Lung (tissue), 12 donors: ENCODE measurements around the gene SCN10A. TPM values are rescaled to one million over a fixed set of nuclear protein-coding genes. Genes with fewer than 3 reads are reported as not detected.

ENCODE experiments used
- ATAC-seq: fragments of 200-7000 bp; cut with Tn5 transposase; one replicate; pipeline ENCODE4 v1.9.1; 2020; ENCODE audit warnings: moderate number of reproducible peaks; ENCODE audit not compliant: insufficient read depth, low FRiP score
- DNase-seq, 3 donors: peaks; one replicate each; pipeline ENCODE4 v3.0.0-alpha.2; 2013 to 2017
- H3K27ac ChIP-seq, 2 donors: one replicate each; pipeline ENCODE4 v1.5.1; 2013; ENCODE audit warnings: mild to moderate bottlenecking in 2 of 2, moderate library complexity in 2 of 2, control low read depth in 1 of 2, inconsistent platforms in 1 of 2, low read depth in 1 of 2, low read length in 1 of 2
- H3K27me3 ChIP-seq, 3 donors: one replicate each; pipeline ENCODE4 v1.5.1; 2013; ENCODE audit warnings: low read length in 2 of 3; ENCODE audit not compliant: control insufficient read depth in 3 of 3, insufficient read depth in 3 of 3
- H3K36me3 ChIP-seq, 4 donors: one replicate each; pipeline ENCODE4 v1.5.1; 2013; ENCODE audit warnings: low read length in 4 of 4, mild to moderate bottlenecking in 1 of 4, moderate library complexity in 1 of 4; ENCODE audit not compliant: control insufficient read depth in 4 of 4, insufficient read depth in 4 of 4
- H3K4me1 ChIP-seq, 5 donors: one replicate each; pipeline ENCODE4 v1.5.1; 2013; ENCODE audit warnings: low read length in 5 of 5, mild to moderate bottlenecking in 2 of 5, moderate library complexity in 1 of 5; ENCODE audit not compliant: control insufficient read depth in 5 of 5, insufficient read depth in 5 of 5
- H3K4me3 ChIP-seq: one replicate; pipeline ENCODE4 v1.5.1; 2013; ENCODE audit warnings: mild to moderate bottlenecking, control low read depth, moderate library complexity
- H3K9ac ChIP-seq, 2 donors: one replicate each; pipeline ENCODE4 v1.5.1; 2013; ENCODE audit warnings: low read length in 2 of 2, control low read depth in 1 of 2; ENCODE audit not compliant: insufficient read depth in 1 of 2
- H3K9me3 ChIP-seq, 4 donors: one replicate each; pipeline ENCODE4 v1.5.1; 2013; ENCODE audit warnings: low read length in 3 of 4, mild to moderate bottlenecking in 1 of 4, moderate library complexity in 1 of 4; ENCODE audit not compliant: control insufficient read depth in 4 of 4, insufficient read depth in 3 of 4
- WGBS, 2 donors: extraction: QIAGEN DNeasy Blood & Tissue Kit; methylation state at CpG; one replicate each; pipeline ENCODE4 v1.1.7; 2013; 5-methylcytosine and 5-hydroxymethylcytosine counted together
- polyA plus RNA-seq, 2 donors: library from polyadenylated mRNA; stranded (reverse); fragments of 200-250 nt; gene quantifications; one replicate each; pipeline ENCODE4 v1.2.1, GENCODE V29; 2013
- total RNA-seq, 2 donors: library from RNA; depleted of rRNA in 1 of 2; stranded (reverse); fragments of >200 nt in 1 of 2; gene quantifications; one replicate each; pipeline ENCODE4 v1.2.1, GENCODE V29; 2014 to 2021
- TF ChIP-seq, protein P1 (sequence below): IDR thresholded peaks from 2 replicates; pipeline ENCODE4 v1.5.1; 2012; ENCODE audit warnings: mild to moderate bottlenecking; ENCODE audit errors: control extremely low read depth, extremely low read depth
- donor health status: control.
- donor health status: control.
- donor health status: Bipolar disorder and iron deficiency.
- donor health status: healthy.
- donor health status: DM: yes; HTN: yes; CAD: no.

SCN10A gene
- total and polyA plus RNA-seq, 4 donors: not detected

- no peaks in the 10 kb centered on the region for H3K9me3 ChIP-seq
- DNase-seq: no peak
- H3K4me3 ChIP-seq: no peak overlapping the region
- TF ChIP-seq, protein P1, sequence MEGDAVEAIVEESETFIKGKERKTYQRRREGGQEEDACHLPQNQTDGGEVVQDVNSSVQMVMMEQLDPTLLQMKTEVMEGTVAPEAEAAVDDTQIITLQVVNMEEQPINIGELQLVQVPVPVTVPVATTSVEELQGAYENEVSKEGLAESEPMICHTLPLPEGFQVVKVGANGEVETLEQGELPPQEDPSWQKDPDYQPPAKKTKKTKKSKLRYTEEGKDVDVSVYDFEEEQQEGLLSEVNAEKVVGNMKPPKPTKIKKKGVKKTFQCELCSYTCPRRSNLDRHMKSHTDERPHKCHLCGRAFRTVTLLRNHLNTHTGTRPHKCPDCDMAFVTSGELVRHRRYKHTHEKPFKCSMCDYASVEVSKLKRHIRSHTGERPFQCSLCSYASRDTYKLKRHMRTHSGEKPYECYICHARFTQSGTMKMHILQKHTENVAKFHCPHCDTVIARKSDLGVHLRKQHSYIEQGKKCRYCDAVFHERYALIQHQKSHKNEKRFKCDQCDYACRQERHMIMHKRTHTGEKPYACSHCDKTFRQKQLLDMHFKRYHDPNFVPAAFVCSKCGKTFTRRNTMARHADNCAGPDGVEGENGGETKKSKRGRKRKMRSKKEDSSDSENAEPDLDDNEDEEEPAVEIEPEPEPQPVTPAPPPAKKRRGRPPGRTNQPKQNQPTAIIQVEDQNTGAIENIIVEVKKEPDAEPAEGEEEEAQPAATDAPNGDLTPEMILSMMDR: no peak
- WGBS, 2 donors: 49 to 66% methylated on average over 4 of the region's 4 CpGs
- H3K36me3 ChIP-seq: no peaks in the 10 kb centered on the region
- no peaks in the 10 kb centered on the region for H3K27me3 ChIP-seq
- H3K9ac ChIP-seq: no peak overlapping the region
- no peak for ATAC-seq
- no peak overlapping the region for H3K27ac ChIP-seq
- H3K4me1 ChIP-seq: no peaks in the 10 kb centered on the region
These were observed 33.9 kb downstream of the SCN10A start for GRCh38 chr3:38782148-38782547.

- TF ChIP-seq, protein P1: no peak
- Histone ChIP-seq H3K36me3 (no peaks in the 10 kb centered on the region), H3K4me3 (no peak overlapping the region), H3K9ac (no peak overlapping the region), H3K4me1 (no peaks in the 10 kb centered on the region), H3K9me3 (no peaks in the 10 kb centered on the region), H3K27me3 (no peaks in the 10 kb centered on the region), H3K27ac (no peak overlapping the region)
- DNase-seq: no peak
- no peak for ATAC-seq
These were observed 42.5 kb downstream of the SCN10A start for GRCh38 chr3:38773528-38773927.

GRCh38 chr3:38763569-38763968 is 52.4 kb downstream of the SCN10A start:
- no peaks in the 10 kb centered on the region for H3K36me3 ChIP-seq
- TF ChIP-seq, protein P1: no peak
- no peak overlapping the region for H3K4me3 ChIP-seq
- DNase-seq (no peak), ATAC-seq (no peak)
- no peaks in the 10 kb centered on the region for H3K27me3 ChIP-seq
- H3K9ac ChIP-seq: no peak overlapping the region
- H3K9me3 ChIP-seq: peaks cover 0 to 8% (median 0%) of the 10 kb centered on the region in 4 donors
- 57 to 69% methylated on average over 3 of the region's 3 CpGs for WGBS, 2 donors
- H3K4me1 ChIP-seq: no peaks in the 10 kb centered on the region
- no peak overlapping the region for H3K27ac ChIP-seq

- ATAC-seq (no peak), DNase-seq (no peak)
- no peak overlapping the region for H3K9ac ChIP-seq
- WGBS, 2 donors: 94% methylated on average over 3 of the region's 3 CpGs
- no peak overlapping the region for H3K27ac ChIP-seq
- TF ChIP-seq, protein P1: no peak
- no peaks in the 10 kb centered on the region for H3K36me3 ChIP-seq
- peaks cover 0 to 8% (median 0%) of the 10 kb centered on the region in 4 donors for H3K9me3 ChIP-seq
- H3K4me1 ChIP-seq: no peaks in the 10 kb centered on the region
- no peaks in the 10 kb centered on the region for H3K27me3 ChIP-seq
- no peak overlapping the region for H3K4me3 ChIP-seq
These were observed 57.5 kb downstream of the SCN10A start for GRCh38 chr3:38758557-38758956.
